Panc1 (cell line): ENCODE data around the gene EMP2.

Experiments used
- POLR2AphosphoS5 ChIP-seq: IDR thresholded peaks from 2 replicates; pipeline ENCODE4 v1.6.1; 2012; ENCODE audit warnings: mild to moderate bottlenecking, low read depth, low read length, moderate library complexity
- TF ChIP-seq, protein P1 (sequence below): fragments of 450-650 bp; IDR thresholded peaks from 2 replicates; pipeline ENCODE4 v1.5.1; 2017; ENCODE audit warnings: mild to moderate bottlenecking

DNA sequence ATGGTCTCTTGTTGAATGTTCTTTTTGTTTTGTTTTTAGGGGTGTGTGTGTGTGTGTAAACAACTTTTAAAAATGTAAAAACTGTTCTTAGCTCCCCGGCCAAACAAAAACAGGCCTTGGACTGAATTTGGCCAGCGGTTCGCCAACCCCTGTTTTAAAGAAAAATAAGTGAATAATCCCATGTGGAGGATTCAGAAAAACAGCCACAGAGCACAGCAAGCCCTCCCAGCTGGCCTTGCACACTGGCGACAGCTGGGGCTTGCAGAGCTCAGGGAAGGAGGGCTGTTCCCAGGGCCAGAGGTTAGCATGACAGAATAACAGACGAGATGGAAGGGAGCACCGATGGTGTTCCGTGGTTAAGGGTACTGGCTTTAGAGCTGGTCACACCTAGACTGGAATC lies 39.0 kb downstream of the EMP2 start:
- TF ChIP-seq, protein P1, sequence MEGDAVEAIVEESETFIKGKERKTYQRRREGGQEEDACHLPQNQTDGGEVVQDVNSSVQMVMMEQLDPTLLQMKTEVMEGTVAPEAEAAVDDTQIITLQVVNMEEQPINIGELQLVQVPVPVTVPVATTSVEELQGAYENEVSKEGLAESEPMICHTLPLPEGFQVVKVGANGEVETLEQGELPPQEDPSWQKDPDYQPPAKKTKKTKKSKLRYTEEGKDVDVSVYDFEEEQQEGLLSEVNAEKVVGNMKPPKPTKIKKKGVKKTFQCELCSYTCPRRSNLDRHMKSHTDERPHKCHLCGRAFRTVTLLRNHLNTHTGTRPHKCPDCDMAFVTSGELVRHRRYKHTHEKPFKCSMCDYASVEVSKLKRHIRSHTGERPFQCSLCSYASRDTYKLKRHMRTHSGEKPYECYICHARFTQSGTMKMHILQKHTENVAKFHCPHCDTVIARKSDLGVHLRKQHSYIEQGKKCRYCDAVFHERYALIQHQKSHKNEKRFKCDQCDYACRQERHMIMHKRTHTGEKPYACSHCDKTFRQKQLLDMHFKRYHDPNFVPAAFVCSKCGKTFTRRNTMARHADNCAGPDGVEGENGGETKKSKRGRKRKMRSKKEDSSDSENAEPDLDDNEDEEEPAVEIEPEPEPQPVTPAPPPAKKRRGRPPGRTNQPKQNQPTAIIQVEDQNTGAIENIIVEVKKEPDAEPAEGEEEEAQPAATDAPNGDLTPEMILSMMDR = no peak
- no peak for TF ChIP-seq POLR2AphosphoS5
